GM18868 (cell line): ENCODE results near the gene AK2.
"Not testable (repeated sequence)": the region's sequence is repeated elsewhere in the genome, so short reads cannot be mapped to it uniquely, and the experiment has no call there.

Source experiments
- ATAC-seq: cut with Tn5 transposase; IDR thresholded peaks from one replicate; pipeline ENCODE4 v1.9.1; 2021; ENCODE audit warnings: mild to moderate bottlenecking, moderate library complexity; ENCODE audit not compliant: unreplicated experiment

The AK2 gene

GRCh38 chr1:33002006-33002405 lies 34.7 kb downstream of the AK2 start:
- ATAC-seq: no peak

GRCh38 chr1:33001282-33001681 lies 35.4 kb downstream of the AK2 start:
- no peak for ATAC-seq

- ATAC-seq: no peak
Measured at GRCh38 chr1:33000427-33001026, 36.2 kb downstream of the AK2 start.

- no peak for ATAC-seq
Measured at GRCh38 chr1:32998997-32999396, 37.7 kb downstream of the AK2 start.

- ATAC-seq: no peak
Measured at GRCh38 chr1:32998064-32998463, 38.6 kb downstream of the AK2 start.

- ATAC-seq: no peak
Measured at GRCh38 chr1:32997381-32997891, 39.2 kb downstream of the AK2 start.

- ATAC-seq: not testable (repeated sequence)
Measured at GRCh38 chr1:32993324-32993636, 43.4 kb downstream of the AK2 start.

- peak; percentile 82 for ATAC-seq
Measured at GRCh38 chr1:32992489-32993323, 44.0 kb downstream of the AK2 start.

GRCh38 chr1:32991819-32992488 lies 44.7 kb downstream of the AK2 start:
- peak; percentile 23 for ATAC-seq

GRCh38 chr1:32991386-32991785 lies 45.3 kb downstream of the AK2 start:
- no peak for ATAC-seq

- ATAC-seq: no peak
Measured at GRCh38 chr1:32990887-32991286, 45.8 kb downstream of the AK2 start.

GRCh38 chr1:32989160-32990050 lies 47.3 kb downstream of the AK2 start:
- ATAC-seq: no peak

GRCh38 chr1:32988665-32989064 lies 48.0 kb downstream of the AK2 start:
- no peak for ATAC-seq

- no peak for ATAC-seq
Measured at GRCh38 chr1:32985226-32985625, 51.5 kb downstream of the AK2 start.

- ATAC-seq: peak; percentile 43
Measured at GRCh38 chr1:32984455-32985171, 52.1 kb downstream of the AK2 start.

GRCh38 chr1:32984090-32984454 lies 52.6 kb downstream of the AK2 start:
- ATAC-seq: no peak

GRCh38 chr1:32983020-32983419 lies 53.7 kb downstream of the AK2 start:
- no peak for ATAC-seq

- ATAC-seq: peak; percentile 86
Measured at GRCh38 chr1:32981003-32981901, 55.4 kb downstream of the AK2 start.

GRCh38 chr1:32980080-32980479 lies 56.6 kb downstream of the AK2 start:
- no peak for ATAC-seq
